NCI-H2196 (cell line): ENCODE measurements around the gene EXOSC6.
"Not testable (repeated sequence)": the region's sequence is repeated elsewhere in the genome, so short reads cannot be mapped to it uniquely, and the experiment has no call there.

ENCODE experiments used
- DNase-seq: peaks from one replicate; lab custom pipeline; 2025; ENCODE audit not compliant: unreplicated experiment; lab: John Stamatoyannopoulos, UW

Gene EXOSC6

GRCh38 chr16:70255574-70255973 is 3.8 kb upstream of the EXOSC6 start:
- DNase-seq: no peak

GRCh38 chr16:70254965-70255286 is 3.2 kb upstream of the EXOSC6 start:
- DNase-seq: no peak

GRCh38 chr16:70254180-70254964 is 2.6 kb upstream of the EXOSC6 start:
- DNase-seq: no peak

- DNase-seq: peak; percentile 2
These were observed 1.8 kb upstream of the EXOSC6 start for GRCh38 chr16:70253291-70254106.

- DNase-seq: no peak
These were observed 732 bp upstream of the EXOSC6 start for GRCh38 chr16:70252355-70252988.

GRCh38 chr16:70250748-70251628 is 752 bp downstream of the EXOSC6 start:
- peak; percentile 0 for DNase-seq

- not testable (repeated sequence) for DNase-seq
These were observed 2.0 kb downstream of the EXOSC6 start for GRCh38 chr16:70249697-70250096.

- not testable (repeated sequence) for DNase-seq
These were observed 13.0 kb downstream of the EXOSC6 start for GRCh38 chr16:70238773-70239172.

GRCh38 chr16:70231831-70232230 is 19.9 kb downstream of the EXOSC6 start:
- not testable (repeated sequence) for DNase-seq

GRCh38 chr16:70226024-70226423 is 25.7 kb downstream of the EXOSC6 start:
- not testable (repeated sequence) for DNase-seq

GRCh38 chr16:70225430-70225829 is 26.3 kb downstream of the EXOSC6 start:
- DNase-seq: not testable (repeated sequence)

GRCh38 chr16:70224645-70225044 is 27.1 kb downstream of the EXOSC6 start:
- DNase-seq: not testable (repeated sequence)

- not testable (repeated sequence) for DNase-seq
These were observed 27.7 kb downstream of the EXOSC6 start for GRCh38 chr16:70223971-70224513.

GRCh38 chr16:70223216-70223615 is 28.5 kb downstream of the EXOSC6 start:
- not testable (repeated sequence) for DNase-seq

GRCh38 chr16:70222574-70222973 is 29.2 kb downstream of the EXOSC6 start:
- not testable (repeated sequence) for DNase-seq

- DNase-seq: not testable (repeated sequence)
These were observed 33.2 kb downstream of the EXOSC6 start for GRCh38 chr16:70218586-70218985.

GRCh38 chr16:70206382-70206781 is 45.4 kb downstream of the EXOSC6 start:
- DNase-seq: not testable (repeated sequence)

GRCh38 chr16:70204668-70205405 is 46.9 kb downstream of the EXOSC6 start:
- not testable (repeated sequence) for DNase-seq

- DNase-seq: not testable (repeated sequence)
These were observed 47.7 kb downstream of the EXOSC6 start for GRCh38 chr16:70204010-70204409.

GRCh38 chr16:70203508-70203907 is 48.2 kb downstream of the EXOSC6 start:
- DNase-seq: not testable (repeated sequence)
